ENCODE results near the gene PDGFRB.

Gene PDGFRB

GRCh38 chr5:150129813-150130492 lies 25.7 kb downstream of the PDGFRB start:
- DNase-seq (ENCODE audit: low read depth): peak; percentile 43

- DNase-seq (ENCODE audit: low read depth): no peak
Measured at GRCh38 chr5:150129454-150129812, 26.2 kb downstream of the PDGFRB start.

GRCh38 chr5:150126921-150127265 lies 28.8 kb downstream of the PDGFRB start:
- no peak for DNase-seq (ENCODE audit: low read depth)

- DNase-seq (ENCODE audit: low read depth): no peak
Measured at GRCh38 chr5:150126199-150126920, 29.3 kb downstream of the PDGFRB start.

GRCh38 chr5:150125334-150125733 lies 30.3 kb downstream of the PDGFRB start:
- DNase-seq (ENCODE audit: low read depth): no peak

- no peak for DNase-seq (ENCODE audit: low read depth)
Measured at GRCh38 chr5:150124596-150124995, 31.0 kb downstream of the PDGFRB start.

GRCh38 chr5:150124111-150124557 lies 31.5 kb downstream of the PDGFRB start:
- DNase-seq (ENCODE audit: low read depth): no peak

GRCh38 chr5:150123542-150123941 lies 32.1 kb downstream of the PDGFRB start:
- no peak for DNase-seq (ENCODE audit: low read depth)

- no peak for DNase-seq (ENCODE audit: low read depth)
Measured at GRCh38 chr5:150122536-150123481, 32.8 kb downstream of the PDGFRB start.

GRCh38 chr5:150122158-150122510 lies 33.5 kb downstream of the PDGFRB start:
- peak; percentile 14 for DNase-seq (ENCODE audit: low read depth)

- no peak for DNase-seq (ENCODE audit: low read depth)
Measured at GRCh38 chr5:150121448-150122157, 34.0 kb downstream of the PDGFRB start.

GRCh38 chr5:150120617-150121447 lies 34.8 kb downstream of the PDGFRB start:
- DNase-seq (ENCODE audit: low read depth): no peak

- no peak for DNase-seq (ENCODE audit: low read depth)
Measured at GRCh38 chr5:150120062-150120441, 35.6 kb downstream of the PDGFRB start.

- DNase-seq (ENCODE audit: low read depth): no peak
Measured at GRCh38 chr5:150119421-150120061, 36.1 kb downstream of the PDGFRB start.

GRCh38 chr5:150118561-150119229 lies 37.0 kb downstream of the PDGFRB start:
- no peak for DNase-seq (ENCODE audit: low read depth)

GRCh38 chr5:150117945-150118560 lies 37.6 kb downstream of the PDGFRB start:
- no peak for DNase-seq (ENCODE audit: low read depth)

GRCh38 chr5:150116667-150117400 lies 38.8 kb downstream of the PDGFRB start:
- DNase-seq (ENCODE audit: low read depth): no peak

GRCh38 chr5:150114773-150115408 lies 40.8 kb downstream of the PDGFRB start:
- DNase-seq (ENCODE audit: low read depth): no peak

All from activated T-cell treated with anti-CD3 and anti-CD28 coated beads for 48 hours (primary cell).